Spinal cord (tissue), 10 donors: ENCODE measurements around the gene ZNF518B. TPM values are rescaled to one million over a fixed set of nuclear protein-coding genes. Genes with fewer than 3 reads are reported as not detected.

Experiments
- DNase-seq, 6 donors: peaks; one replicate each; pipeline versions ENCODE4 v3.0.0 to v3.0.0-alpha.2; 2013 to 2015; ENCODE audit warnings: low spot score in 6 of 6, low read depth in 4 of 6
- H3K27ac ChIP-seq: one replicate; pipeline ENCODE4 v1.5.1; 2013; ENCODE audit warnings: low read depth, low read length, control low read depth
- H3K27me3 ChIP-seq: one replicate; pipeline ENCODE4 v1.6.1; 2013; ENCODE audit warnings: low read length; ENCODE audit not compliant: control insufficient read depth, insufficient read depth
- H3K36me3 ChIP-seq: one replicate; pipeline ENCODE4 v1.6.1; 2013; ENCODE audit warnings: low read length; ENCODE audit not compliant: control insufficient read depth, insufficient read depth
- H3K4me1 ChIP-seq: one replicate; pipeline ENCODE4 v1.6.1; 2013; ENCODE audit warnings: low read length; ENCODE audit not compliant: control insufficient read depth, insufficient read depth
- H3K4me3 ChIP-seq: one replicate; pipeline ENCODE4 v1.5.1; 2013; ENCODE audit warnings: low read depth, low read length, control low read depth
- H3K9me3 ChIP-seq: one replicate; pipeline ENCODE4 v1.6.1; 2013; ENCODE audit warnings: low read length; ENCODE audit not compliant: control insufficient read depth, insufficient read depth
- WGBS: methylation state at CpG from one replicate; pipeline ENCODE4 v1.1.5; 2013; ENCODE audit warnings: missing lambda C conversion rate; ENCODE audit not compliant: insufficient coverage; 5-methylcytosine and 5-hydroxymethylcytosine counted together
- polyA plus RNA-seq, 2 donors: library from polyadenylated mRNA; unstranded; fragments of 120-200 nt; gene quantifications; one replicate each; pipeline ENCODE4 v1.2.1, GENCODE V29; 2013; ENCODE audit not compliant: insufficient read length in 2 of 2
- total RNA-seq, 2 donors: library from RNA; depleted of rRNA in 1 of 2; stranded (reverse); fragments of 120-200 nt in 1 of 2; fragments of >200 nt in 1 of 2; gene quantifications; one replicate each; pipeline versions ENCODE4 v1.2.3 to v1.2.4, GENCODE V29; 2013 to 2014
- donor health status: healthy.

Gene ZNF518B
- total and polyA plus RNA-seq, 4 donors, result 17.6 to 60.9 (median 37.0) TPM

DNA sequence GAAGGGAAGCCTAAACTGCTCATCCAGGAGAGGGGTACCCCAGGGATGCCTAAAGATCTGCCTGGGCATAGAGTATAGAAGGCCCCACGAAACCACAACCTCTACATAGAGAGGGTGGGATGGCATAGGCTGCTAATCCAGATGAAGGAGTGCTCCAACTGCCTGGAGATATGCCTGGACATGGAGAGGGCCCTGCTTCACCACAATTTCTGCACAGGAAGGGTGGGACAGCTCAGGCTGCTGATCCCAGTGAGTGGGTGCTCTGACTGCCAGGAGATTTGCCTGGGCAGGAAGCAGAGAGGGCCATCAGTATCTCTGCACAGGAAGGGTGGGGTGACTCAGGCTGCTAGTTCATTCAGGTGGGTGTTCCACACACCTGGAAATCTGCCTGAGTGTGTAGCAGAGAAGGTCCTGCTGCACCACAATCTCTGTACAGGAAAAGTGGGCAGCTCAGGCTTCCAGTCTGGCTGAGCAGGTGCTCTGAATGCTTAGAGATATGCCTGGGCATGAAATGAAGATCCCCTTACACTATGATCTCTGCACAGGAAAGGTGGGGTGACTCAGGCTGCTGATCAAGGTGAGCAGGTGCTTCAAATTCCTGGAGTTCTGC, 61.1 kb downstream of the ZNF518B start:
- Histone ChIP-seq H3K4me1 (no peaks in the 10 kb centered on the region), H3K9me3 (peaks cover 4% of the 10 kb centered on the region), H3K27me3 (no peaks in the 10 kb centered on the region), H3K27ac (no peak overlapping the region), H3K4me3 (no peak overlapping the region), H3K36me3 (no peaks in the 10 kb centered on the region)
- WGBS, result no CpG with 5 or more reads among the region's 1 CpG
- DNase-seq, result no peak

Other genes starting within 250 kb of the ZNF518B start
- under 1 TPM; under 0.01 to 0.10 TPM for gene CLNK, start 227.3 kb upstream of the ZNF518B start, total RNA-seq
- gene CLNK, start 227.3 kb upstream of the ZNF518B start, polyA plus RNA-seq, result under 1 TPM; 0.13 to 0.26 TPM